ENCODE results near the gene GPC4.

DNA sequence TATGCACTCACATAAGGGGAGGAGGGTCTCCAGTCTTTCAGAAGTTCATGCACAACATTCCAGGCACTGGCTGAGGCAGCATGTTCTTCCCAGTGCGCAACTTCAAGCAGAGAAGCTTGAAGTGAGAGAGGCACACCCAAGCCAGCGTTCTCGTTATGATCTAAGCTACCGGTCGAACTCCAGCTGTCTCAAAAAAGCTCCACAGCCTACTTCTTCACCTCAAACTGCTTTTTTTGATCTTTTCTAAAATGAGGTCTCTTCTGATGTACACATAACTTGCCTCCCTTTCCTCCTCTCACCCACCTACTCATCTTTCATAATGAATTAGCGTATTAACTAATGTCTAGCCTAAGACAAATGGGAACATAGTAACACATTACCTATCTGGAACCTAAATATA lies 25.3 kb downstream of the GPC4 start:
- TF ChIP-seq, protein P1, sequence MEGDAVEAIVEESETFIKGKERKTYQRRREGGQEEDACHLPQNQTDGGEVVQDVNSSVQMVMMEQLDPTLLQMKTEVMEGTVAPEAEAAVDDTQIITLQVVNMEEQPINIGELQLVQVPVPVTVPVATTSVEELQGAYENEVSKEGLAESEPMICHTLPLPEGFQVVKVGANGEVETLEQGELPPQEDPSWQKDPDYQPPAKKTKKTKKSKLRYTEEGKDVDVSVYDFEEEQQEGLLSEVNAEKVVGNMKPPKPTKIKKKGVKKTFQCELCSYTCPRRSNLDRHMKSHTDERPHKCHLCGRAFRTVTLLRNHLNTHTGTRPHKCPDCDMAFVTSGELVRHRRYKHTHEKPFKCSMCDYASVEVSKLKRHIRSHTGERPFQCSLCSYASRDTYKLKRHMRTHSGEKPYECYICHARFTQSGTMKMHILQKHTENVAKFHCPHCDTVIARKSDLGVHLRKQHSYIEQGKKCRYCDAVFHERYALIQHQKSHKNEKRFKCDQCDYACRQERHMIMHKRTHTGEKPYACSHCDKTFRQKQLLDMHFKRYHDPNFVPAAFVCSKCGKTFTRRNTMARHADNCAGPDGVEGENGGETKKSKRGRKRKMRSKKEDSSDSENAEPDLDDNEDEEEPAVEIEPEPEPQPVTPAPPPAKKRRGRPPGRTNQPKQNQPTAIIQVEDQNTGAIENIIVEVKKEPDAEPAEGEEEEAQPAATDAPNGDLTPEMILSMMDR (IDR thresholded peaks at IDR 0.05; ENCODE audit: low read depth, low read length, missing input control): no peak
- TF ChIP-seq, protein P2, sequence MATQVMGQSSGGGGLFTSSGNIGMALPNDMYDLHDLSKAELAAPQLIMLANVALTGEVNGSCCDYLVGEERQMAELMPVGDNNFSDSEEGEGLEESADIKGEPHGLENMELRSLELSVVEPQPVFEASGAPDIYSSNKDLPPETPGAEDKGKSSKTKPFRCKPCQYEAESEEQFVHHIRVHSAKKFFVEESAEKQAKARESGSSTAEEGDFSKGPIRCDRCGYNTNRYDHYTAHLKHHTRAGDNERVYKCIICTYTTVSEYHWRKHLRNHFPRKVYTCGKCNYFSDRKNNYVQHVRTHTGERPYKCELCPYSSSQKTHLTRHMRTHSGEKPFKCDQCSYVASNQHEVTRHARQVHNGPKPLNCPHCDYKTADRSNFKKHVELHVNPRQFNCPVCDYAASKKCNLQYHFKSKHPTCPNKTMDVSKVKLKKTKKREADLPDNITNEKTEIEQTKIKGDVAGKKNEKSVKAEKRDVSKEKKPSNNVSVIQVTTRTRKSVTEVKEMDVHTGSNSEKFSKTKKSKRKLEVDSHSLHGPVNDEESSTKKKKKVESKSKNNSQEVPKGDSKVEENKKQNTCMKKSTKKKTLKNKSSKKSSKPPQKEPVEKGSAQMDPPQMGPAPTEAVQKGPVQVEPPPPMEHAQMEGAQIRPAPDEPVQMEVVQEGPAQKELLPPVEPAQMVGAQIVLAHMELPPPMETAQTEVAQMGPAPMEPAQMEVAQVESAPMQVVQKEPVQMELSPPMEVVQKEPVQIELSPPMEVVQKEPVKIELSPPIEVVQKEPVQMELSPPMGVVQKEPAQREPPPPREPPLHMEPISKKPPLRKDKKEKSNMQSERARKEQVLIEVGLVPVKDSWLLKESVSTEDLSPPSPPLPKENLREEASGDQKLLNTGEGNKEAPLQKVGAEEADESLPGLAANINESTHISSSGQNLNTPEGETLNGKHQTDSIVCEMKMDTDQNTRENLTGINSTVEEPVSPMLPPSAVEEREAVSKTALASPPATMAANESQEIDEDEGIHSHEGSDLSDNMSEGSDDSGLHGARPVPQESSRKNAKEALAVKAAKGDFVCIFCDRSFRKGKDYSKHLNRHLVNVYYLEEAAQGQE (IDR thresholded peaks at IDR 0.05): no peak
- TF ChIP-seq, protein P3, sequence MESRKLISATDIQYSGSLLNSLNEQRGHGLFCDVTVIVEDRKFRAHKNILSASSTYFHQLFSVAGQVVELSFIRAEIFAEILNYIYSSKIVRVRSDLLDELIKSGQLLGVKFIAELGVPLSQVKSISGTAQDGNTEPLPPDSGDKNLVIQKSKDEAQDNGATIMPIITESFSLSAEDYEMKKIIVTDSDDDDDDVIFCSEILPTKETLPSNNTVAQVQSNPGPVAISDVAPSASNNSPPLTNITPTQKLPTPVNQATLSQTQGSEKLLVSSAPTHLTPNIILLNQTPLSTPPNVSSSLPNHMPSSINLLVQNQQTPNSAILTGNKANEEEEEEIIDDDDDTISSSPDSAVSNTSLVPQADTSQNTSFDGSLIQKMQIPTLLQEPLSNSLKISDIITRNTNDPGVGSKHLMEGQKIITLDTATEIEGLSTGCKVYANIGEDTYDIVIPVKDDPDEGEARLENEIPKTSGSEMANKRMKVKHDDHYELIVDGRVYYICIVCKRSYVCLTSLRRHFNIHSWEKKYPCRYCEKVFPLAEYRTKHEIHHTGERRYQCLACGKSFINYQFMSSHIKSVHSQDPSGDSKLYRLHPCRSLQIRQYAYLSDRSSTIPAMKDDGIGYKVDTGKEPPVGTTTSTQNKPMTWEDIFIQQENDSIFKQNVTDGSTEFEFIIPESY (IDR thresholded peaks at IDR 0.05): no peak
- TF ChIP-seq, protein P4, sequence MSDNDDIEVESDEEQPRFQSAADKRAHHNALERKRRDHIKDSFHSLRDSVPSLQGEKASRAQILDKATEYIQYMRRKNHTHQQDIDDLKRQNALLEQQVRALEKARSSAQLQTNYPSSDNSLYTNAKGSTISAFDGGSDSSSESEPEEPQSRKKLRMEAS (IDR thresholded peaks at IDR 0.05): no peak
- TF ChIP-seq RAD21 (IDR thresholded peaks at IDR 0.05): no peak
- TF ChIP-seq SP1 (IDR thresholded peaks at IDR 0.05): no peak
- no peak for TF ChIP-seq TAF1 (conservative IDR thresholded peaks at IDR 0.05)
- TF ChIP-seq EGR1 (IDR thresholded peaks at IDR 0.05; ENCODE audit: low read depth in 2 of 2): no peak
- TF ChIP-seq, protein P5, sequence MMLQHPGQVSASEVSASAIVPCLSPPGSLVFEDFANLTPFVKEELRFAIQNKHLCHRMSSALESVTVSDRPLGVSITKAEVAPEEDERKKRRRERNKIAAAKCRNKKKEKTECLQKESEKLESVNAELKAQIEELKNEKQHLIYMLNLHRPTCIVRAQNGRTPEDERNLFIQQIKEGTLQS (IDR thresholded peaks at IDR 0.05): no peak
- no peak for TF ChIP-seq YY1 (IDR thresholded peaks at IDR 0.05)
- TF ChIP-seq JUND (IDR thresholded peaks at IDR 0.05): no peak
- no peak for TF ChIP-seq FOXA1 (IDR thresholded peaks at IDR 0.05)
